Trophoblast cell (in vitro differentiated cells and primary cell): ENCODE data around the gene CD248.

Experiments
- DNase-seq, 2 donors: peaks; one replicate each; pipeline ENCODE4 v3.0.0-alpha.2; 2016
- H2AFZ ChIP-seq: 2 replicates; pipeline ENCODE4 v1.6.1; 2013; ENCODE audit warnings: low read length, moderate library complexity, mild to moderate bottlenecking; ENCODE audit not compliant: insufficient read depth, poor library complexity
- H2AK5ac ChIP-seq: 2 replicates; pipeline ENCODE4 v1.6.1; 2013; ENCODE audit warnings: mild to moderate bottlenecking, low read length
- H2BK120ac ChIP-seq: 2 replicates; pipeline ENCODE4 v1.6.1; 2013; ENCODE audit warnings: low read length, mild to moderate bottlenecking, moderate library complexity; ENCODE audit not compliant: insufficient read depth, poor library complexity
- H2BK12ac ChIP-seq: 2 replicates; pipeline ENCODE4 v1.6.1; 2013; ENCODE audit warnings: mild to moderate bottlenecking, low read length, moderate library complexity
- H2BK5ac ChIP-seq: 2 replicates; pipeline ENCODE4 v1.6.1; 2013; ENCODE audit warnings: low read length, low read depth, moderate library complexity, mild to moderate bottlenecking; ENCODE audit not compliant: poor library complexity
- H3K14ac ChIP-seq: 2 replicates; pipeline ENCODE4 v1.6.1; 2013; ENCODE audit warnings: mild to moderate bottlenecking, low read length
- H3K18ac ChIP-seq: 2 replicates; pipeline ENCODE4 v1.6.1; 2013; ENCODE audit warnings: mild to moderate bottlenecking, low read length
- H3K23ac ChIP-seq: 2 replicates; pipeline ENCODE4 v1.6.1; 2013; ENCODE audit warnings: low read length
- H3K27ac ChIP-seq: 2 replicates; pipeline ENCODE4 v1.5.1; 2013; ENCODE audit warnings: low read depth, mild to moderate bottlenecking, inconsistent platforms, low read length, moderate library complexity
- H3K27me3 ChIP-seq: 2 replicates; pipeline ENCODE4 v1.6.1; 2013; ENCODE audit warnings: inconsistent platforms, mild to moderate bottlenecking, low read length, moderate library complexity; ENCODE audit not compliant: insufficient read depth
- H3K36me3 ChIP-seq, 2 experiments: 1 replicate in 1 of 2; 2 replicates in 1 of 2; pipeline ENCODE4 v1.6.1; 2013; ENCODE audit warnings: low read length in 2 of 2, mild to moderate bottlenecking in 2 of 2, moderate library complexity in 1 of 2; ENCODE audit not compliant: insufficient read depth in 2 of 2, control insufficient read depth in 1 of 2
- H3K4ac ChIP-seq: 2 replicates; pipeline ENCODE4 v1.6.1; 2013; ENCODE audit warnings: low read depth, mild to moderate bottlenecking, low read length, moderate library complexity
- H3K4me1 ChIP-seq, 2 experiments: 1 replicate in 1 of 2; 2 replicates in 1 of 2; pipeline ENCODE4 v1.6.1; 2013; ENCODE audit warnings: low read length in 2 of 2, mild to moderate bottlenecking in 2 of 2, moderate library complexity in 1 of 2; ENCODE audit not compliant: insufficient read depth in 2 of 2, control insufficient read depth in 1 of 2
- H3K4me2 ChIP-seq: 2 replicates; pipeline ENCODE4 v1.6.1; 2013; ENCODE audit warnings: inconsistent platforms, mild to moderate bottlenecking, low read length, moderate library complexity
- H3K4me3 ChIP-seq: 2 replicates; pipeline ENCODE4 v1.5.1; 2013; ENCODE audit warnings: mild to moderate bottlenecking, low read depth, low read length, inconsistent platforms
- H3K79me1 ChIP-seq: one replicate; pipeline ENCODE4 v1.6.1; 2013; ENCODE audit warnings: low read length
- H3K79me2 ChIP-seq: 2 replicates; pipeline ENCODE4 v1.6.1; 2013; ENCODE audit warnings: low read length, mild to moderate bottlenecking; ENCODE audit not compliant: control insufficient read depth, insufficient read depth, poor library complexity
- H3K9ac ChIP-seq: 2 replicates; pipeline ENCODE4 v1.6.1; 2013; ENCODE audit warnings: mild to moderate bottlenecking, low read length
- H3K9me3 ChIP-seq: 2 replicates; pipeline ENCODE4 v1.6.1; 2013; ENCODE audit warnings: low read depth, mild to moderate bottlenecking, control low read depth, inconsistent platforms, low read length; ENCODE audit not compliant: insufficient read depth
- H4K12ac ChIP-seq: 2 replicates; pipeline ENCODE4 v1.6.1; 2013; ENCODE audit warnings: low read depth, mild to moderate bottlenecking, low read length, moderate library complexity
- H4K8ac ChIP-seq: 2 replicates; pipeline ENCODE4 v1.6.1; 2013; ENCODE audit warnings: low read depth, mild to moderate bottlenecking, low read length, moderate library complexity
- H4K91ac ChIP-seq: one replicate; pipeline ENCODE4 v1.6.1; 2013; ENCODE audit warnings: low read depth, mild to moderate bottlenecking, low read length, moderate library complexity
- WGBS: extraction: QIAGEN DNeasy Blood & Tissue Kit; methylation state at CpG from one replicate; pipeline ENCODE4 v1.1.7; 2013; ENCODE audit warnings: missing lambda C conversion rate; ENCODE audit not compliant: insufficient read length, insufficient coverage; ENCODE audit errors: extremely low coverage; 5-methylcytosine and 5-hydroxymethylcytosine counted together

Gene CD248

DNA sequence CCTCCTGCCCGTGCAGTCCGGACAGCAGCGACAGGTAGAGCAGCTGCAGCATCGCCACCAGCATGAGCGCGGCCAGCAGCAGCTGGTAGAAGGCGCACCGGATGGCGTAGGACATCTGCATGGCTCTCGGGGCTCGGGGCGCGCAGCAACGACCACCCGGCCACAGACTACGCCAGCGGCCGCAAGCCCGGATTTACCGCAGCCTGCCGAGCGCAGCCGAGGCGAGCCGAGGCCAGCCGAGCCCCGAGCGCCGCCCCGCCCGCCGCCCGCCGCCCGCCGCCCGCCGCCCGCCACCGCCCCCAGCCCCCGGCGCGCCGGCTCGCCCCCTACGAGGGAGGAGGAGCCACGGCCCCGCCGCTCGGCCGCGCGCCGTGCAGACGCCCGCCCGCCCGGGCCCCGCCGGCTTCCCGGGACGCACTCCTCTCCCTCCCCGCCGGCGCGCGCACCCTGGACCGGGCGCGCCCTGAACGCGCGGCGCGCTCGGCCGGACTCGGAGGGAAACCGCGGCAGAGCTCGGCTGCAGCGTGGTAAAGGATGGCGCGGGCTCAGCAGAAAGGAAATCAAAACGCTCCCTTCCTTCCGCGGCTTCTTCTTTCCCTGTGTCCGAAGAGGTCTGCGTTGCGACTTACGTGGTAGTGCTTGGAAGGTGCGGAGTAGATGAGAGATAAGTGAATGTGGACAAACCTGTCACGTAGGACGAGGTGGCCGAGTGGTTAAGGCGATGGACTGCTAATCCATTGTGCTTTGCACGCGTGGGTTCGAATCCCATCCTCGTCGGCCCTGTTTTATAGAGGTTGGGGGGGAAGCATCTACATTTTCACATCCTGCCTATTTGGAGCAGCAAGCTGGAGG, 30.8 kb upstream of the CD248 start, which contains the start of gene B4GAT1:
B4GAT1 (minus strand) TSS at position 205 of the 852 bp plus-strand sequence; CDS start at position 121, 84 bp downstream.
- Histone ChIP-seq H3K4me3 (peak within 1 kb of the TSS; percentile 85), H3K27ac (peak within 1 kb of the TSS; percentile 81), H3K27me3 (no peaks in the 10 kb centered on the region), H3K4me2 (peak within 1 kb of the TSS; percentile 98), H3K36me3 (no peaks in the 10 kb centered on the region), H3K14ac (peak within 1 kb of the TSS; percentile 69), H3K9ac (peak within 1 kb of the TSS; percentile 79), H2AK5ac (peak within 1 kb of the TSS; percentile 16), H4K12ac (peak within 1 kb of the TSS; percentile 81), H4K8ac (peak within 1 kb of the TSS; percentile 83), H2BK12ac (no peak within 1 kb of the TSS), H2BK5ac (peak within 1 kb of the TSS; percentile 28), H3K79me2 (peaks cover 10% of the 10 kb centered on the region), H3K23ac (no peak within 1 kb of the TSS), H4K91ac (peak within 1 kb of the TSS; percentile 44), H3K4ac (peak within 1 kb of the TSS; percentile 49), H3K9me3 (no peaks in the 10 kb centered on the region), H2BK120ac (peak within 1 kb of the TSS; percentile 21), H3K79me1 (peaks cover 11% of the 10 kb centered on the region), H3K4me1 (peaks cover 9 to 12% of the 10 kb centered on the region in 2 experiments), H3K18ac (peak within 1 kb of the TSS; percentile 77), H2AFZ (peak within 1 kb of the TSS; percentile 80)
- no CpG with 5 or more reads among the region's 101 CpGs for WGBS
- DNase-seq = peak; percentile 88 to 95

DNA sequence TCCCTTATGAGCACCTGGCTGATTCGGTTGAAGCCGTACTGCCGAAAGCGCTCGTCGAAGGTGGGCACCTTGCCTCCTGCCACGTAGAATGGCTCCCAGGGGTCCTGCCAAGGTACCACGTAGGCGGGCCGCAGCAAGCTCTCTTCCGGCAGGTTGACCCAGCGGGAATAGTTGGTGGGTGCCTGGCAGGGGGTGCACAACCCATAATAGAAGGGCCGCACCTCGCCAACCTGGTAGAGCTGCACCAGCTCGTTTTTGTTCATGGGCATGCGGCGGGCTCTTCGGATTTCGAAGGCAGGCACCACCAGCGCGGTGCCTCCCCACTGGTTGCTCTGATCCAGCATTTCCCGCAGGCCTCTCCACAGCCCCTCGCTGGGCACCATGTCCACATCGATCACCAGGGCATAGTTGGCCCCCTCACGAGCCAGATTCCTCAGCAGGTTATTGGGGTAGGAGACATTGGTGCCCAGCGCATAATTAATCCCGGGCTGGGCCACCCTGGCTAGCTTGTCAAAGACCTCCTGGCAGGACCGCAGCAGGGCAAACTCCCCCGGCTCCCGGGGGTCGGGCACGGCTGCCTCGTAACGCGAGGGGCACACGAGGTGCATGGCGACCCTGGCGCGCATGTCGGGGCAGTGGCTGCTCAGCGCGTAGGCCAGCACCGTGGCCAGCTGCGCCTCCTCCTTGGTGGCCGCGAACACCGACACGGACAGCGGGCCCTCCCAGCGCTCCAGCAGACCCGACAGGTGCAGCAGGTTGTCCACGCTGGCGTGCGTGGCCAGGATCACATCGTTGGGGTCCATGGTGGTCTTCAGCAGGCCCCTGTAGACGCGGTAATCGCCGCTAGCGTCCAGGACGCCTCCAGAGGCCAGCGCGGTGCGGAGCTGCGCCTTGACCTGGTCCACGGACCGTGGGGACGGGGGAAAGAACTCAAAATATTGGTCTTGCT, 29.9 kb upstream of the CD248 start:
- Histone ChIP-seq H3K4me2 (peak overlapping the region; percentile 98), H2AK5ac (peak overlapping the region; percentile 16), H4K12ac (peak overlapping the region; percentile 81), H3K9ac (peak overlapping the region; percentile 74), H3K4me1 (peaks cover 9 to 12% of the 10 kb centered on the region in 2 experiments), H3K4me3 (peak overlapping the region; percentile 84), H2BK5ac (no peak overlapping the region), H3K18ac (peak overlapping the region; percentile 77), H4K8ac (peak overlapping the region; percentile 83), H3K14ac (peak overlapping the region; percentile 69), H3K27ac (peak overlapping the region; percentile 14), H2BK12ac (no peak overlapping the region), H3K9me3 (peaks cover 1% of the 10 kb centered on the region), H2AFZ (peak overlapping the region; percentile 80), H3K79me1 (peaks cover 11% of the 10 kb centered on the region), H2BK120ac (no peak overlapping the region), H3K23ac (no peak overlapping the region), H3K4ac (peak overlapping the region; percentile 49), H4K91ac (peak overlapping the region; percentile 44), H3K36me3 (peaks cover 5 to 6% of the 10 kb centered on the region in 2 experiments), H3K27me3 (no peaks in the 10 kb centered on the region), H3K79me2 (peaks cover 10% of the 10 kb centered on the region)
- DNase-seq = no peak
- no CpG with 5 or more reads among the region's 68 CpGs for WGBS

- no CpG with 5 or more reads among the region's 7 CpGs for WGBS
- Histone ChIP-seq H3K4me1 (peaks cover 9 to 12% of the 10 kb centered on the region in 2 experiments), H3K27ac (no peak overlapping the region), H3K4me3 (peak overlapping the region; percentile 2), H2AK5ac (no peak overlapping the region), H2AFZ (peak overlapping the region; percentile 14), H2BK5ac (no peak overlapping the region), H3K23ac (no peak overlapping the region), H3K9ac (peak overlapping the region; percentile 2), H4K12ac (peak overlapping the region; percentile 54), H4K91ac (peak overlapping the region; percentile 16), H3K79me1 (peaks cover 11% of the 10 kb centered on the region), H3K36me3 (peaks cover 20 to 21% of the 10 kb centered on the region in 2 experiments), H3K27me3 (no peaks in the 10 kb centered on the region), H4K8ac (peak overlapping the region; percentile 92), H3K4me2 (peak overlapping the region; percentile 69), H3K79me2 (peaks cover 10% of the 10 kb centered on the region), H3K9me3 (peaks cover 4% of the 10 kb centered on the region), H2BK120ac (no peak overlapping the region), H3K18ac (no peak overlapping the region), H3K14ac (no peak overlapping the region), H2BK12ac (no peak overlapping the region), H3K4ac (peak overlapping the region; percentile 49)
- DNase-seq = no peak
Observed at GRCh38 chr11:66345316-66345649, 28.4 kb upstream of the CD248 start.
